ENCODE data around the gene NOS2.

- TF ChIP-seq CTCF (IDR thresholded peaks at IDR 0.05), result no peak
- TF ChIP-seq POLR2A (IDR thresholded peaks at IDR 0.05), result no peak
Measured at GRCh38 chr17:27802962-27803680, 2.8 kb upstream of the NOS2 start.

Data from upper lobe of left lung (tissue), 4 donors.